GM18505 (cell line): ENCODE results near the gene NCOA7.

ENCODE experiments used
- ATAC-seq: cut with Tn5 transposase; IDR thresholded peaks from one replicate; pipeline ENCODE4 v1.9.1; 2021; ENCODE audit not compliant: unreplicated experiment
- POLR2A ChIP-seq: IDR thresholded peaks from 4 replicates; pipeline ENCODE4 v1.6.1; 2011; ENCODE audit warnings: borderline replicate concordance; ENCODE audit not compliant: insufficient read depth, insufficient read length; ENCODE audit errors: extremely low read depth

The NCOA7 gene

GRCh38 chr6:125749865-125750691 is 40.7 kb upstream of the NCOA7 start:
- TF ChIP-seq POLR2A = no peak
- no peak for ATAC-seq

GRCh38 chr6:125750692-125751333 is 39.9 kb upstream of the NCOA7 start:
- TF ChIP-seq POLR2A = no peak
- no peak for ATAC-seq

GRCh38 chr6:125751334-125751916 is 39.3 kb upstream of the NCOA7 start:
- TF ChIP-seq POLR2A = no peak
- ATAC-seq = no peak

- ATAC-seq = no peak
- no peak for TF ChIP-seq POLR2A
Measured at GRCh38 chr6:125752773-125753172, 38.0 kb upstream of the NCOA7 start.

GRCh38 chr6:125753218-125753936 is 37.4 kb upstream of the NCOA7 start:
- no peak for ATAC-seq
- TF ChIP-seq POLR2A = no peak

GRCh38 chr6:125753937-125754259 is 36.9 kb upstream of the NCOA7 start:
- no peak for TF ChIP-seq POLR2A
- ATAC-seq = no peak

GRCh38 chr6:125754566-125754965 is 36.2 kb upstream of the NCOA7 start:
- TF ChIP-seq POLR2A = no peak

GRCh38 chr6:125759184-125759902 is 31.4 kb upstream of the NCOA7 start:
- no peak for ATAC-seq

More at GRCh38 chr6:125754566-125754965, 36.2 kb upstream of the NCOA7 start:
- no peak for ATAC-seq

GRCh38 chr6:125759959-125760457 is 30.8 kb upstream of the NCOA7 start:
- no peak for ATAC-seq
- TF ChIP-seq POLR2A = no peak

More at GRCh38 chr6:125759184-125759902, 31.4 kb upstream of the NCOA7 start:
- TF ChIP-seq POLR2A = no peak

GRCh38 chr6:125764121-125764671 is 26.6 kb upstream of the NCOA7 start:
- ATAC-seq = no peak
- no peak for TF ChIP-seq POLR2A

- TF ChIP-seq POLR2A = no peak
- ATAC-seq = no peak
Measured at GRCh38 chr6:125765944-125766343, 24.8 kb upstream of the NCOA7 start.

- no peak for ATAC-seq
- no peak for TF ChIP-seq POLR2A
Measured at GRCh38 chr6:125766641-125767040, 24.1 kb upstream of the NCOA7 start.
